Measurements from ENCODE around the gene COL4A2.

GRCh38 chr13:110278859-110279258, 28.2 kb upstream of the COL4A2 start:
- TF ChIP-seq CTCF (tag by site-specific recombination; IDR thresholded peaks at IDR 0.05) (no peak), ZBTB20 (tag by site-specific recombination; IDR thresholded peaks at IDR 0.05) (no peak), ZNF138 (tag by site-specific recombination; IDR thresholded peaks at IDR 0.05; ENCODE audit: borderline replicate concordance) (no peak), HIC1 (tag by site-specific recombination; IDR thresholded peaks at IDR 0.05) (no peak), ZNF560 (tag by site-specific recombination; IDR thresholded peaks at IDR 0.05; ENCODE audit: borderline replicate concordance) (no peak), ELK4 (IDR thresholded peaks at IDR 0.05; ENCODE audit: borderline replicate concordance, low read depth, low read length) (no peak), ZNF580 (tag by site-specific recombination; IDR thresholded peaks at IDR 0.05) (no peak)
